GM18867 (cell line): ENCODE results near the gene USP51.
"Not testable (repeated sequence)": the region's sequence is repeated elsewhere in the genome, so short reads cannot be mapped to it uniquely, and the experiment has no call there.

Source experiments
- ATAC-seq: cut with Tn5 transposase; IDR thresholded peaks from one replicate; pipeline ENCODE4 v1.9.1; 2021; ENCODE audit warnings: mild to moderate bottlenecking, moderate library complexity; ENCODE audit not compliant: unreplicated experiment

Gene USP51

GRCh38 chrX:55465791-55466190 lies 23.9 kb downstream of the USP51 start:
- ATAC-seq = not testable (repeated sequence)

DNA sequence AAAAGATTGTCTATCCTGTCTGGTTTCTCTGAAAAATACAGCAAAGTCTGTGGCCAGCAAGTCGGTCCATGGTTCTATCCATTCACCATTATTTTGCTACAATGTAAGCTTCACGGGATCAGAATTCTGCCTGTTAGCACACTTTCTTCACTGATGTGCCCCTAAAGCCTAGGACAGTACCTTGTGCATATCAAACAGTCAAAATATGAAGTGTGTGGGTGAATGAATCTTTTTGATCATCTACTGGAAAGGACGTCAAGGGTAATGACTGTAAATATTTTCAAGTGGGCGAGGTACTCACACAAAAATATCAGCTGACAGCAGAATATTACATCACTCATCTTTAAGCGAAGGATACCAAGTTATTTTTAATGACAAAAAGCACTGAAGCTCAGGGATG lies 24.5 kb downstream of the USP51 start:
- ATAC-seq = not testable (repeated sequence)

GRCh38 chrX:55464050-55464449 lies 25.6 kb downstream of the USP51 start:
- ATAC-seq = peak; percentile 76

- not testable (repeated sequence) for ATAC-seq
Observed at GRCh38 chrX:55459926-55460325, 29.7 kb downstream of the USP51 start.

GRCh38 chrX:55459426-55459825 lies 30.2 kb downstream of the USP51 start:
- ATAC-seq = not testable (repeated sequence)

DNA sequence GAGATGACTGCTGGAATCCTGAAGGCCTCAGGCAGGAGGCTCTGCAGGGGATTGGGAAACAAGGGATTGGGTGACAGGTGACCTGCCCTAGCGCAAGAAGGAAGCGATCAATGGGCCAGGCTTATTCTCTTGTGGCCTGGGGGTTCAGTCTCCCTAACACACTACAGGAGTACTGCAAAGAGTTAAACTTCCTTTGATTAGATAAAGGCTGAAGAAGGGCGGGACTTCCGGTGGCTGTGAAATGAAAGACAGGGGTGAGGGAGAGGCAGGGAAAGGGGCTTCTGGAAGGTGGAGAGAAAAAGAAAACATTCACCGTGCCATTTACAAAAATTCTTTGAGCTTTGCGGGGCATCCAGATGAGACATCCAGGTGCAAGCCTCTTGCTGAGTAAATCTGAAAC lies 33.9 kb downstream of the USP51 start:
- not testable (repeated sequence) for ATAC-seq

DNA sequence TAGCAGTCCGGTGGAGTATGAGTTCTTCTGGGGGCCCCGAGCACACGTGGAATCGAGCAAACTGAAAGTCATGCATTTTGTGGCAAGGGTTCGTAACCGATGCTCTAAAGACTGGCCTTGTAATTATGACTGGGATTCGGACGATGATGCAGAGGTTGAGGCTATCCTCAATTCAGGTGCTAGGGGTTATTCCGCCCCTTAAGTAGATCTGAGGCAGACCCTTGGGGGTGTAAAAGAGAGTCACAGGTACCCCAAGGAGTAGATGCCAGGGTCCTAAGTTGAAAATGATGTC lies 36.9 kb downstream of the USP51 start:
- ATAC-seq = peak; percentile 3

- peak; percentile 98 for ATAC-seq
Observed at GRCh38 chrX:55451990-55452832, 37.4 kb downstream of the USP51 start, which contains the start of gene MAGEH1. Gene MAGEH1, plus strand, starts transcription at chrX:55452127. Its CDS starts 248 bp downstream, at chrX:55452375.

GRCh38 chrX:55451626-55451989 lies 38.0 kb downstream of the USP51 start:
- peak; percentile 22 for ATAC-seq

DNA sequence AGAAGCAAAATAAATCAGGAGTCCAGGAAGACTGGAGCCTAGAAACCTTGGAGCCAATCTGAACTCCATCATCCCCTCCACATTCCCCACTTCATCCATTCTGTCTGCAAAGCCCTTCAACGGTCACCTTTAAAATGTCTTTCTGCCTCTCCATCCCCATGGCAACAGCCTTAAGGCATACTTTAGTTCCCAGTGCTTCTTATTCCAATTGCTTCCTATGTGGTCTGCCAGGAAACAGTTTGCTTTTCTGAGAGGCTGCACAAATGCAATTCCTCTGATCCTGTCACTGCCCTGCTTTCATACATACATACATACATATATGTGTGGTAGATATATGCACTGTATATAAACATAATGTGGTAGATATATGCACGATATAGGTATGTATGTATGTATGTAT lies 38.5 kb downstream of the USP51 start:
- no peak for ATAC-seq

- ATAC-seq = no peak
Observed at GRCh38 chrX:55450259-55450658, 39.4 kb downstream of the USP51 start.

- not testable (repeated sequence) for ATAC-seq
Observed at GRCh38 chrX:55443468-55443867, 46.2 kb downstream of the USP51 start.
